ENCODE measurements around the gene CACNA1C.

Gene CACNA1C

GRCh38 chr12:2052826-2053678, at the start of gene CACNA1C:
Gene CACNA1C (plus strand): TSS chr12:2052987. CDS start chr12:2053563, 576 bp downstream.
- DNase-seq (ENCODE audit: low read depth) = no peak

GRCh38 chr12:2003676-2004112, 49.1 kb upstream of the CACNA1C start:
- DNase-seq (ENCODE audit: low read depth) = no peak

- peak; percentile 90 for DNase-seq (ENCODE audit: low read depth)
Measured at GRCh38 chr12:2004113-2004929, 48.5 kb upstream of the CACNA1C start, which contains the start of gene DCP1B. Gene DCP1B (minus strand): TSS chr12:2004457. CDS start chr12:2004431, 26 bp downstream.

GRCh38 chr12:2008677-2009076, 44.1 kb upstream of the CACNA1C start:
- DNase-seq (ENCODE audit: low read depth) = no peak

- DNase-seq (ENCODE audit: low read depth) = no peak
Measured at GRCh38 chr12:2009623-2010022, 43.2 kb upstream of the CACNA1C start.

- DNase-seq (ENCODE audit: low read depth) = no peak
Measured at GRCh38 chr12:2011643-2012607, 40.9 kb upstream of the CACNA1C start.

GRCh38 chr12:2013086-2013485, 39.7 kb upstream of the CACNA1C start:
- no peak for DNase-seq (ENCODE audit: low read depth)

- DNase-seq (ENCODE audit: low read depth) = no peak
Measured at GRCh38 chr12:2013527-2014223, 39.1 kb upstream of the CACNA1C start.

GRCh38 chr12:2014231-2014630, 38.6 kb upstream of the CACNA1C start:
- DNase-seq (ENCODE audit: low read depth) = no peak

- DNase-seq (ENCODE audit: low read depth) = no peak
Measured at GRCh38 chr12:2016862-2017545, 35.8 kb upstream of the CACNA1C start.

GRCh38 chr12:2017546-2018337, 35.0 kb upstream of the CACNA1C start:
- no peak for DNase-seq (ENCODE audit: low read depth)

- no peak for DNase-seq (ENCODE audit: low read depth)
Measured at GRCh38 chr12:2018391-2018790, 34.4 kb upstream of the CACNA1C start.

- DNase-seq (ENCODE audit: low read depth) = no peak
Measured at GRCh38 chr12:2019126-2019525, 33.7 kb upstream of the CACNA1C start.

GRCh38 chr12:2020511-2020910, 32.3 kb upstream of the CACNA1C start:
- no peak for DNase-seq (ENCODE audit: low read depth)

- no peak for DNase-seq (ENCODE audit: low read depth)
Measured at GRCh38 chr12:2023365-2023764, 29.4 kb upstream of the CACNA1C start.

GRCh38 chr12:2027351-2027750, 25.4 kb upstream of the CACNA1C start:
- no peak for DNase-seq (ENCODE audit: low read depth)

GRCh38 chr12:2029851-2030250, 22.9 kb upstream of the CACNA1C start:
- no peak for DNase-seq (ENCODE audit: low read depth)

- DNase-seq (ENCODE audit: low read depth) = no peak
Measured at GRCh38 chr12:2032506-2032905, 20.3 kb upstream of the CACNA1C start.

- DNase-seq (ENCODE audit: low read depth) = peak; percentile 65
Measured at GRCh38 chr12:2034633-2035430, 18.0 kb upstream of the CACNA1C start.
